IPS-18c (cell line): ENCODE data around the gene CCDC188.

Source experiments
- H3K4me3 ChIP-seq: 2 replicates; pipeline ENCODE4 v1.7.0; 2013; ENCODE audit warnings: low read depth, mild to moderate bottlenecking, low read length, moderate library complexity; ENCODE audit not compliant: insufficient read depth
- H3K9me3 ChIP-seq: one replicate; pipeline ENCODE4 v1.6.1; 2013; ENCODE audit warnings: mild to moderate bottlenecking, low read length, moderate library complexity; ENCODE audit not compliant: control insufficient read depth, insufficient read depth

Gene CCDC188

DNA sequence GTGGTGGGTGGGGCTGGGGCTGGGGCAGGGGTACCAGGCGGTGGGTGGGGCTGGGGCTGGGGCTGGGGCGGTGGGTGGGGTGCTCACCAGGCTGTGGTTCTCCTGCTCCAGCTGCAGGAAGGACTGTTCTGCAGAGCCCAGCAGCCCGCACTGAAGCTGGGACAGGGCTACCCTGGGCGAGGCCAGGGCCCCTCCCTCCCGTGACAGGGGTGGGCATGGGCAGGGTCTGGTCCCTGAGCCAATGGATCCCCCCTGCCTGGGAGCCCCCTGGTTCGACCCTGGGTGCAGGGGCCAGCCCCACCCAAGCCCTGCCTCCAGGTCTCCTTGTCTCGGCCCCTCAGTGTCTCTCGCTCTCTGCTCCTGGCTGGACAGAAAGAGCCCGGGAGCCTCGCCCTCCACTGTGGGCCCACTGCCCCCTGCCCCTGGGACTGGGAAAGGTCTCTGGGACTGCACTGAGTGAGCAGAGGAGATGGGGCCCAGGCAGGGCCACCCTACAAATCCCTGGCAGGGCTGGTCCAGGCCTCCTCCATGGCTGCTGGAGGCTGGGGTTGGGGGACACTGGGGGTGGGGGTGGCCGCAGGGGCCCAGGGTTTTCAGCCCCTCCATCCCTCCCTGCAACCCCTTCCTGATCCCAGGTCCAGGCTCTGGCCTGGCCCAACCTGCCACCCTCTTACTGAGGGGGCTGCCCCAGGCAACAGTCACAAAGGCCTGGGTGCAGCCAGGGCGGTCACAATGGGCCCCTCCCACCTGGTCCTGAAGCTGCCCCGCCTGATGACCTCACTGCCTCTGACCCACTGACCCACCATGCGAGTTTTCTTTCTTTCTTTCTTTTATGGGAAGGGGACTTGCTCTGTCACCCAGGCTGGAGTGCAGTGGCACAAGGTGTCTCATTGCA is at the start of gene CCDC188:
CCDC188 (minus strand) TSS at position 675 of the 895 bp plus-strand sequence; CDS start at position 606, 69 bp downstream.
- Histone ChIP-seq H3K4me3 (no peak within 1 kb of the TSS), H3K9me3 (no peaks in the 10 kb centered on the region)

DNA sequence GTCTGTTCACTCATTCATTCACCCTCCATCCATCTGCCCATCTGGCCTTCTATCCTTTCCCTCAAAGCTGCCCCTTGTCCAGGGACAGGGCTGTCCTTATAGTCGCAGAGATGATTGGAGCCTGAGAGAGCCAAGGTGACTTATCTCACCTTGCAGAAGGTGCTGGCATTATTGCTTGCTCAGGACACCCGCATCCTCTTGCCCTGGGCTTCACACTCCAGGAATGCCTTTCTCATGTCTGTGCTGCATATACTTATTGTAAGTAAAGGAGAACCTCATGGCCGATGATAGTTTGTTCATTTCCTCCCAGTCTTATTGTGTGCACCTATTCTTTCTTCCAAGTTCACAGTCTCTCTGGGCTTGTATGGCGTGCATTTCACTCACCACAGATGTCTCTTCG is 49.1 kb upstream of the CCDC188 start:
- no peak overlapping the region for H3K4me3 ChIP-seq
- no peaks in the 10 kb centered on the region for H3K9me3 ChIP-seq

DNA sequence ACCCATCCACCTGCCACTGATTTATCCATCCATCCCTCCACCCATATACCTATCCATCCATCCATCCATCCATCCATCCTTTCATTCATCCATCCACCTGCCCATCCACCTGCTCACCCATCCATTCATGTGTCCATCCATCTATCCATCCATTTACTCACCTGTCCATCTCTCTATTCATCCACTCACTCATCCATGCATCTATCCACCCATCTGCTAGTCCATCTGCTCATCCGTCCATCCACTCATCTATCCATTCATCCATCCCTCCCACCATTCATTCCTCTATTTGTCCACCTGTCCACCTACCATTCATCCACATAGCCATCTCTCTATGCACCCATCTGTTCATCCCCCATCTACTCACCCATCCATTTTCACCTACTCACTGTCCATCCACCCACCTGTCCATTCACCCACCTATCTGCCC is 48.6 kb upstream of the CCDC188 start:
- no peak overlapping the region for H3K4me3 ChIP-seq
- no peaks in the 10 kb centered on the region for H3K9me3 ChIP-seq

DNA sequence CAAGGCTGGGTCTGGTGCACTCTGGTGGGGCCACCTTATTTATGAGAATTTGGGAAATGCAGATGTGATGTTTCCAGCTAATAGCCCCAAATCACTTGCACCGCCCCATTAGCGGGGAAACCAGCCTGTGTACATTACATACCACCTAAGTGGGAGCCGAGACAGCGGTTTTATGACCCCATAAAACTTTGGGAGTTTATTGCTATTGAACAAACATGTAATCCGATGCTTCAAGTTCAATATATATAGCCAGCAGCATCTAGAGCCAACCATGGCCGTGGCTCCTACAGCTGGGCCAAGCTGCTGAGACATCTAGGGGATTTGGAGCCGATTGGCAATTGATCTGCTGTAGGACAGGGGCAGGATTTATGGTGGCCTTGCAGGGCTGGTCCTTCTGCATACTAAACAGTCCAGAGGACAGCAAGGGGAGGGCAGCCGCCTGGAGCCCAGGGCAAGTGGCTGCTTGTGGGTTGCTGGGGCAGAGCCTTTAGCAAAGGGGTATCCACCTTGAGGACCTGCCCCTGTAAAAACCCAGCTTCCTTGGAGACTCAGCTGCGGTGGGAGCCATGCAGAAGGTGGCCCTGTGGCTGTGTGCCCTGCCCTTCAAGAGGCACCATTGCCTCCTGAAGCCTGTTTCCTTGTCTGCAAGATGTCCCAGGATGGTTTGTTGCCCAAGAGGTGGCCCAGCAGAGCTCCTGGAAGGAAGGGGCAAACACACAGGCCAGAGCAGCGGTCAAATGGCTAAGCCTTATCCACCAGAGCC is 47.9 kb upstream of the CCDC188 start:
- Histone ChIP-seq H3K4me3 (no peak overlapping the region), H3K9me3 (no peaks in the 10 kb centered on the region)

DNA sequence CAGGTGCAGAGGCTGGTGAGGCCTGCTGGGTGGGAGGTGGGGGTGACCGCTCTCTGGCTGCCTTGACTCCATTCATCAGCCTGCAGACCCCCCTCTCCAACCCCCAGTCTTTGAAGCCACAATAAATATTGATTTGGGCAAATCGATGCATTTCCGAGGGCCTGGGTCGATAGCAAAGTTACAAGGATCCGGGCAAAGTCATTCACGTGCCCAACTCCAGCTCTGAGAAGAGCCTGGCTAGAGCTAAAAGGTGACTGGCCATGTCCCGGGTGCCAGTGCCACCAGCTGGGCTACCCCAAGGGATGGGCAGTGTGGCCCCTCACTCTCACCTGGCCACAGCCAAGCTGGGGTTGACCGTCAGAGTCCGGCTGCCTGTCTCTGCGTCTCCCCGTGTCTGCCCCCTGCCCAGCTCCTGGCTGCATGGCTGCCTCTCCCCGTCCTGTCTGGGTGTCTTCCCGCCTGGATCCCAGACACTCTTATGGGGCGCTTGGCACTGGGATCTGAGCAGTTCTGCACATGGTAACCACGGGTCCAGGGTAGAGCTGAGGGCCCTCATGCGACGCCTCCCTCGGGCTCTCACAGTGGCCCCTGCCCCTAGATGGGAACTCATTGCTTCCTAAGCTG is 46.7 kb upstream of the CCDC188 start:
- Histone ChIP-seq H3K4me3 (no peak overlapping the region), H3K9me3 (no peaks in the 10 kb centered on the region)

DNA sequence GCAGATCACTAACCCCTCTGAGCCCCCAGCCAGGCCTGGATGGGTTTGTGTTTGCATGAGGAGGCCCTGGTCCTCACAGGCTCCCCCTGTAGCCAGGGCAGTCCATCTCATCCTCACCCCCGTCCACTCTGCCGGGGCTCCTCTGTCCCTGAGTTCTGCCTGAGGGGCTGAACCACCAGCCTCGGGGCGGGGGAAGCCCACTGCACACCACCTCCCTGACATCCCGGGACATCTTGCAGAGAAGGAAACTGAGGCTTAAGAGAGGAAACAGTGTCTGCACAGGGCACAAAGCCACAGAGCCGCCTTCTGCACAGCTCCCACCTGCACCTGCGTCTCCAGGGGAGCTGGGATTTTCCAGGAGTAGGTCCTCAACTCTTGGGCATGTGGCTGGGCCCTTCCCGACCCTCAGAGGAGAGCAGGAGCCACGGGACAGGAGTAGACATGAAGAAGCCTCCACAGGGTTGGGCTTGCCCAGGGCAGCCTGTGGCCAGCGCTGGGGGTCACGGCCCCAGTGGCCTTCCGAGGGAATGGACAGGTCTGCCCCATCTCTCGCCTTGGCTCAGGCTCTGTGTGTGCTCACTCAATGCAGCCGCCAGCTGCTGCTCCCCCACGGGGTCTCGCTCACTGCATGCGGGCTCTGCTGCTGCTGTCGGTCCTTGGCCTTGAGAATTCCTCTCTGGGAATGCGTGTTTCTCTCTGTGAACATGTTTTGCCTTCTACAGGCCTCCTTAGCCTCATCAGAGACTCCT is 45.4 kb upstream of the CCDC188 start:
- Histone ChIP-seq H3K4me3 (no peak overlapping the region), H3K9me3 (no peaks in the 10 kb centered on the region)

DNA sequence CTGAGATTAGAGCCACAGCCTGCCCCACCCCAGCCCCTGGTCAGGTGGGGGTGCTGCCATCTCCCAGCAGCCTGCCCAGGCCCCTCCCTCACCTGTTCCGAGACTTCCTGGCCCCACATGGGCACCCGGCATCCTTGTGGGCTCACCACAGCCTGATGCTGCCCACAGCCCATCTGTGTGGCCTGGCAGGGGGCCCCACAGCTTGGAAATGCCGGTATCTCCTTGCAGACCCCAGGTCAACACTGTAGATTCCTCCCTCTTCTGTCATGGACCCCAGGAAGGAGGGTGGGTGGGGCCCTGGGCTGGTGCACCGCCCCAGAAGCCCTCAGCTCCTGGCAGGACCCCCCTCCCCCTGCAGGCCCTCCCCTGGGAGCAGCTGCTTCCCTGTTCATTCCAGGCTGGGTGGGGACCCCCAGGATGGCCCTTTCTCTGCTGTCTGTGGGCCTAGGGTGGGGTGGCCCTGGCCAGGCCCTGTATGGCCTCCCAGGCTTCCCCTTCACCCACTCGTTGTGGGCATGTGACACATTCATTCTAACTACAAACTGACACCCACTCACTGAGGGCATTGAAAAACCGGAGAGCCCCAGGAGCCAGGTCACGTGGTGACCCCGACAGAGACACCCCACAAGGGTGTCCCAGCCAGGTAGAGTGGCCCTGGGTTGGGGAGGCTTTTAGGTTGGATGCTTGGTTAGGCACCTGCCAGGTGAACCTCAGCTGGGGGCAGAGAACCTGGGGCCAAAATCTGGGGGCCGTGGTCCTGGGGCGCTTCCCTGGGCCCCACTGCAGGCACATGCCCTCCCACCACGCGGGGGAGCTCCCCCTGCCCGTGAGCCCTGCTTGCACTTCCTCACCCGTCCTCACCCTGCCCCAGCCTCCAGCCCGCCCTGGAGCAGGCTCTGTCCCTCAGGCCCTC is 44.1 kb upstream of the CCDC188 start:
- no peak overlapping the region for H3K4me3 ChIP-seq
- H3K9me3 ChIP-seq: no peaks in the 10 kb centered on the region

DNA sequence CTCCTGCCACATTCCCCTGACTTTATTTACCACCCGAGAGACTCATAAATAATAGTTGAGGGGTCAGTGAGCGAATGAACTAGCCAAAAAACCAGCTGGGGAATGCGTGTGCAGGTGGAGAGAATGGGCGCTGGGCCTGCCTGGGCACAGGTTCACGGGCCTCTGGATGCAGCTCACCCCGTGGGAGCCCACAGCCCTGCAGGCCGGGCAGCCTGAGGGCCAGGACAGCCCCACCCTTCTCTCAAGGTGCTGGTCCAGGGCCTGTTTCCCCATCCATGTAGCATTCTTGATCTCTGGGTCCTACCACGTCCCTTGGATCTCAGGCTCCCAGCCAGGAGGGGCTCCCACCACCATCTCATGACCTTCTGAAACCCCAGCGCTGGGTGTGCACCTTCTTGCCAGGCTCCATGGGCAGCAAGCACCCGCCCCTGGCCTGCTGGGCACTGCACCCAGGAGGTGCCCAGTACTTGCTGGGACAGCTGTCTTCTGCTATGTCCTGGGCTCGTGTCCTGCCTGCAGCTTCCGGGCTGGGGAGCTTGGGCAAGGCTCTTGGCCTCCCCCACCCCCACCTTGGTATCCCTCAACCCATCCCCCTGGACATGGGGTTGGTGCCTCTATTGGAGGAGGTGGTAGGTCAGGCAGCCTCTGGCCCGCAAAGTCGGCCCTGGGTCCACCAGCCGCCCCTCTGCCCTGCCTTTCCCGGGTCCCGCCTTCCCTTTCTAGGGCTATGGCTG is 43.1 kb upstream of the CCDC188 start:
- Histone ChIP-seq H3K4me3 (no peak overlapping the region), H3K9me3 (no peaks in the 10 kb centered on the region)

DNA sequence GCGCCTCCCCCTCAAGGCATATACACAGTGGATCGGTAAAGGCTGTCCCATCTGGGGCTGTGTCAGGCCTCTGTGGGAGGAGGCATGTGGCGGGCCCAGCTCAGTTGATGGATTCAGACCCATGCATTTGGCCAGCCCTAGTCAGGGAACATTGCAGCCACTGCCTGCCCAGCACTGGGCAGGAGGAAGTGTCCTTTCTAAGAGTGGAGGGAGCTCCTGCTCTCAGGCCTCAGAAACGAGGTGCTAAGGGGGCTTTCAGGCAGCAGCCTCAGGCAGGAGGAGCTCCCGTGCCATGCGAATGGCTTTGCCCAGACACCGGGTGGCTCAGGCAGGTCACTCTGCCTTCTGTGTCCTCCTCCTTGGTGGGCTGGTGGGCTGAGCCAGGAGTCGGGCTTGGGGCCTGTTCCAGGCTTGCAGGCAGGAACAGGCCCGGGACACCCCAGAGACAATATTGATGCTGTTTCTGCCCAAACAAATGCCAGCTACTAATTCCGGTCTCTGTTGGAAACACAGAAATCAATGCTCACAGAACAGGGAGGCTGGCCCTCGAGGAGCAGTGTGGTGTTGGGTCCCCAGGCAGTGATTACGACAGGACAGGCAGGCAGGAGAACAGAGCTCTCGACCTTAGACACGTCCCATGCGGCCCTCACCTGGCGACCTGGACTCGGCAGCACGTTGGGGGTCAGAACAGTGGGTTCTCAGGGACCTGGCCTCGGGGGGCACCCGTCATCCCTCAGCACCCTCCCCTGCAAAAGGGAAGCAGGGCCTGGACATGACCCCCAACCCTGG is 42.3 kb upstream of the CCDC188 start:
- H3K9me3 ChIP-seq: no peaks in the 10 kb centered on the region
- H3K4me3 ChIP-seq: no peak overlapping the region

DNA sequence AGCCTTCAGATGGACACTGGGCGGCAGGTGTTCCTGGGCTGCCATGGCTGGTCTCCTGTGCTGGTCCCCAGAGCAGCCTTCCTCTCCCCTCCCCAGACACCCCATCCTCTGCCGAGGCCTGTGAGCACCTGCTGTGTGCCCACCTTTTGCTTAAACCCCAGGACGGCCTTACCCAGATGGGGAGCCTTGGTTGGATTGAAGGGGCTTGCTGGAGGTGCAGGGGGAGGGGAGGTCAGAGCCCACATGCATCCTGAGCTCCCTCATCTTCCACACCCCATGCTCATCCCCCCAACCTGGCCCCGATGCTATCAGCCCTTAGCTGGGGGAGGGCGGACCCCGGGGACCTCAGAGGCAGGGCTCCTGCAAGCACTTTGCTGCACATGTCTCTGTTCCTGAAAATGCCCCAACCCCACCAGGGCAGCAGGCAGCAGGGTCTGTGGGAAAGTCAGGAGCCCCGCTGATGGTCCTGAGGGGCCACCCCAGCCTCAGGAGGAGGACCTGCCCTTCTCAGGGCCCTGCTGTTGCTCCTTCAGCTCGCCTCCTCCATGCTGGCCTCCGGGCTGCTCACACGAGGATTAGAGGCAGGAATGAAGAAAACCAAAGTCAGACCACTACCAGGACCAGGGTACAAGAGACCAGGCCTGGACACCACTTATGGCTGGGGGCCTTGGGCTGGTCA is 41.6 kb upstream of the CCDC188 start:
- Histone ChIP-seq H3K9me3 (no peaks in the 10 kb centered on the region), H3K4me3 (no peak overlapping the region)

DNA sequence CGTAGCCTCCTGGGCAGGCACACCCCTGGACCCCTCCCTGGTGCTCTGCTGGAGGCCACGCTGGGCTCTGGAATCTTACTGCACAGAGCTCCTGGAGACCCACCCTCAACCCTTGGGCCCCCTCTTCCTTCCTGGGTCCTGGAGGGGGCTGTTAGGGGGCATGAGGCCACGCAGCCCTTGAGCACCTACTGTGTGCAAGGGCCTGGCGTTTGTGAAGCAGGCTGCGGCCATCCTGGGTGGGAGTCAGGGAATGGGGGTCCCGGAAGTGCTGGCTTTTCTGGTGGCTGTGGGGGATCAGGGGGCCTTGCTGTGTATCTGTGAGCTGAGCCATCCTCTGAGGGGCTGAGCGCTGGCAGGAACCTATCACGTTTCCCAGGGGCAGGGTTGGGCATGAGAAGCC is 40.9 kb upstream of the CCDC188 start:
- no peaks in the 10 kb centered on the region for H3K9me3 ChIP-seq

DNA sequence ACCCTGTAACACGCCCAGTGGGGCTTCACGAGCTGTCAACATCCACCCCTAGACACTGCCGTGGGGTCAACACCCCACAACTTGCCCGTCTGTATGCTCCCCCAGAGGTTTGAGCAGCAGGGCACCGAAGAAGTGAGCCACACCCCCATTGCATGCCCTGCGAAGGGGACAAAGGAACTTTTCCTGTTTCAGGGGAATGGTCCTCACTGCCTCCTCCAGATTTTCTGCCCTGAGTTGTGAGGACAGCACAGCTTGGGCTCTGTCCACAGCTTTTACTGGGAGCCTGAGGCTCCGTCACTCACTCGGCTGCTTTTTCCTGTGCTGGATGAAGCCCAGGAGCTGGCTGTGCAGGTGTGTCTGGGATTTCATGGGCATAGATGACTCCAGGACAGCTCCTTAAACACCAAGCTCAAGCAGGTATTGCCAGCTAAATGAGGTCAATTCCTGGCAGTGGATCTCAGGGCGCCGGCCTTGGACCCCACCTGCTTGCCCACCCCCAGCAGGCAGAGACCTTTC is 40.2 kb upstream of the CCDC188 start:
- Histone ChIP-seq H3K9me3 (no peaks in the 10 kb centered on the region), H3K4me3 (no peak overlapping the region)

More for the DNA sequence above, 40.9 kb upstream of the CCDC188 start:
- H3K4me3 ChIP-seq: no peak overlapping the region

DNA sequence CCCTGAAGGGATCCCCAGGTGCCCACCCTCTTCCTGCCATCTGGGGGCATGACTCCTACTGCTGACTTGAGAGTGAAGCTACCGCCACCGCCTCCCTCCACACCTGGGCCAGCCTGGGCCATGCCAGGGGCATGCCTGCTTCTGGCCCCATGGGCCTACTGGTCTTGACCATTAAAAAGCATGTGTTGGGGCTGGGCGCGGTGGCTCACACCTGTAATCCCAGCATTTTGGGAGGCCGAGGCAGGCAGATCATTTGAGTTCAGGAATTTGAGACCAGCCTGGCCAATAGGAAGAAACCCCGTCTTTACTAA is 37.7 kb upstream of the CCDC188 start:
- Histone ChIP-seq H3K4me3 (no peak overlapping the region), H3K9me3 (no peaks in the 10 kb centered on the region)

DNA sequence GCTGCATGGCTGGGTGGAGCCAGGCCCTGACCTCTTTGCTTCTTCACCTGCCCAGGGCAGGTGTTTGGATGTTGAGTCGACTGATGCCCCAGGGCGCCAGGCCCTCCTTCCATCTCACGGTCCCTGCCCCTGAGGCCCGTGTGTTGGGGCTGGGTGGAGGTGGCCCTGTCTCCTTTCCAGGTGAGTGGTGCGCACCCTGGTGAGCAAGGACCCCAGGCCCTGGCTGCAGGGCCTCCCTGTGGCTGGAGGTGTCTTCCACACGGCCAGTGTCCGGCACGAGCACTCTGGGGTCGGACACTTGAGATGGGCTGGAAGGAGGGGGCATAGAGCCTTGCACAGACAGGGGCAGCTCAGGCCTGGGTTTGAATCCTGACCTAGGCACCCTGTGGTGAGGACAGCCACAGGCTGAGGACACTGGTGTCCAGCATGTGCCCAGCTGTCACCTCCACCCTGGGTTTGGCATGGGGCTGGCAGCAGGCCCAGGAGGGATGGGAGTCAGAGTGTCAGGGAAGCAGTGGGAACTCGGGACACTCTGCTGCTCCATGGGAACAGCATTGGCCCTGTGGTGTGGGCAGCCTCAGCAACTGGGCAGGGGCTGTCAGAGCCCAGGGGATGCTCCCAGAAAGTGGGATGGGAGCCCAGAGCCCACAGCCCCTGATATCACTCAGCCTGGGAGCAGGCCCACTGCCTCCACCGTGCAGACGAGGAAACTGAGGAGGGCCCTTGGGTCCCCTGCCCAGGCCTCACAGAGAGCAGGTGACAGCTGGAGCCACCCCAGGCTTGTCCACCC is 37.1 kb upstream of the CCDC188 start:
- no peaks in the 10 kb centered on the region for H3K9me3 ChIP-seq
- H3K4me3 ChIP-seq: no peak overlapping the region
